ENCODE data around the gene PIK3C2B. TPM values are rescaled to one million over a fixed set of nuclear protein-coding genes. Genes with fewer than 3 reads are reported as not detected.
"Not testable (repeated sequence)": the region's sequence is repeated elsewhere in the genome, so short reads cannot be mapped to it uniquely, and the experiment has no call there.

PIK3C2B gene
- total RNA-seq, 4 donors from 2014 or later: 61.9 to 181 (median 88.8) TPM

GRCh38 chr1:204493984-204494280 lies 673 bp downstream of the PIK3C2B start:
- DNase-seq: peak; percentile 89
- peak overlapping the region; percentile 52 to 92 (median 57) for H3K4me3 ChIP-seq
- H3K27ac ChIP-seq: peak overlapping the region; percentile 95 to 100 (median 98)
- H3K36me3 ChIP-seq: no peaks in the 10 kb centered on the region
- TF ChIP-seq EP300 (IDR thresholded peaks at IDR 0.05; ENCODE audit: low read depth): peak; percentile 8
- peak; percentile 28 to 70 (median 61) for TF ChIP-seq POLR2AphosphoS5 (IDR thresholded peaks at IDR 0.05)
- TF ChIP-seq, protein P1, sequence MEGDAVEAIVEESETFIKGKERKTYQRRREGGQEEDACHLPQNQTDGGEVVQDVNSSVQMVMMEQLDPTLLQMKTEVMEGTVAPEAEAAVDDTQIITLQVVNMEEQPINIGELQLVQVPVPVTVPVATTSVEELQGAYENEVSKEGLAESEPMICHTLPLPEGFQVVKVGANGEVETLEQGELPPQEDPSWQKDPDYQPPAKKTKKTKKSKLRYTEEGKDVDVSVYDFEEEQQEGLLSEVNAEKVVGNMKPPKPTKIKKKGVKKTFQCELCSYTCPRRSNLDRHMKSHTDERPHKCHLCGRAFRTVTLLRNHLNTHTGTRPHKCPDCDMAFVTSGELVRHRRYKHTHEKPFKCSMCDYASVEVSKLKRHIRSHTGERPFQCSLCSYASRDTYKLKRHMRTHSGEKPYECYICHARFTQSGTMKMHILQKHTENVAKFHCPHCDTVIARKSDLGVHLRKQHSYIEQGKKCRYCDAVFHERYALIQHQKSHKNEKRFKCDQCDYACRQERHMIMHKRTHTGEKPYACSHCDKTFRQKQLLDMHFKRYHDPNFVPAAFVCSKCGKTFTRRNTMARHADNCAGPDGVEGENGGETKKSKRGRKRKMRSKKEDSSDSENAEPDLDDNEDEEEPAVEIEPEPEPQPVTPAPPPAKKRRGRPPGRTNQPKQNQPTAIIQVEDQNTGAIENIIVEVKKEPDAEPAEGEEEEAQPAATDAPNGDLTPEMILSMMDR (IDR thresholded peaks at IDR 0.05): no peak
- TF ChIP-seq POLR2A (IDR thresholded peaks at IDR 0.05): peak; percentile 69
- in situ Hi-C loops (cut with MboI; ENCODE audit: low pct_ligation_motif_present in 1 of 4, low pct_unique_long_range_greater_than_20kb in 1 of 4, low sequenced_read_pairs in 3 of 4) (no loop called here), intact Hi-C loops (cut with DNase I; ENCODE audit: low total_unique reads) (no loop called here)
- no peaks in the 10 kb centered on the region for H3K27me3 ChIP-seq
- H3K9me3 ChIP-seq: no peaks in the 10 kb centered on the region
- H3K4me1 ChIP-seq: peaks cover 11 to 38% (median 26%) of the 10 kb centered on the region in 4 donors
- WGBS, 2 donors (ENCODE audit: low coverage in 1 of 2): 1% methylated on average over 14 of the region's 14 CpGs; no CpG with 5 or more reads in 1 of the 2 donors

- 0 to 3% methylated on average over 6 to 15 of the region's 15 CpGs for WGBS, 2 donors (ENCODE audit: low coverage in 1 of 2)
- H3K27me3 ChIP-seq: no peaks in the 10 kb centered on the region
- in situ Hi-C loops (cut with MboI; ENCODE audit: low pct_ligation_motif_present in 1 of 4, low pct_unique_long_range_greater_than_20kb in 1 of 4, low sequenced_read_pairs in 3 of 4): no loop called here
- H3K4me1 ChIP-seq: peaks cover 11 to 38% (median 26%) of the 10 kb centered on the region in 4 donors
- peak overlapping the region; percentile 95 to 100 (median 98) for H3K27ac ChIP-seq
- no peaks in the 10 kb centered on the region for H3K9me3 ChIP-seq
- intact Hi-C loops (cut with DNase I; ENCODE audit: low total_unique reads): no loop called here
- TF ChIP-seq EP300 (IDR thresholded peaks at IDR 0.05; ENCODE audit: low read depth) (no peak), POLR2A (IDR thresholded peaks at IDR 0.05) (no peak), POLR2AphosphoS5 (IDR thresholded peaks at IDR 0.05) (peak in 1 of 3 donors; percentile 56)
- TF ChIP-seq, protein P1 (IDR thresholded peaks at IDR 0.05): no peak
- peak overlapping the region; percentile 52 to 92 (median 57) for H3K4me3 ChIP-seq
- DNase-seq: peak; percentile 90
- H3K36me3 ChIP-seq: no peaks in the 10 kb centered on the region
Observed at GRCh38 chr1:204493145-204493983, 1.2 kb downstream of the PIK3C2B start.

- TF ChIP-seq, protein P1 (IDR thresholded peaks at IDR 0.05): no peak
- no peak for TF ChIP-seq POLR2AphosphoS5 (IDR thresholded peaks at IDR 0.05)
- TF ChIP-seq POLR2A (IDR thresholded peaks at IDR 0.05): no peak
- TF ChIP-seq EP300 (IDR thresholded peaks at IDR 0.05; ENCODE audit: low read depth): no peak
- H3K9me3 ChIP-seq: no peaks in the 10 kb centered on the region
- no peak overlapping the region for H3K4me3 ChIP-seq
- H3K36me3 ChIP-seq: no peaks in the 10 kb centered on the region
- H3K4me1 ChIP-seq: peaks cover 11 to 42% (median 28%) of the 10 kb centered on the region in 4 donors
- intact Hi-C loops (cut with DNase I; ENCODE audit: low total_unique reads): no loop called here
- in situ Hi-C loops (cut with MboI; ENCODE audit: low pct_ligation_motif_present in 1 of 4, low pct_unique_long_range_greater_than_20kb in 1 of 4, low sequenced_read_pairs in 3 of 4): no loop called here
- H3K27ac ChIP-seq: peak overlapping the region; percentile 95 to 100 (median 98)
- no peaks in the 10 kb centered on the region for H3K27me3 ChIP-seq
- no peak for DNase-seq
Observed at GRCh38 chr1:204491655-204492054, 3.0 kb downstream of the PIK3C2B start.

GRCh38 chr1:204487256-204487615 lies 7.4 kb downstream of the PIK3C2B start:
- 79 to 81% methylated on average over 5 of the region's 5 CpGs for WGBS, 2 donors (ENCODE audit: low coverage in 1 of 2)
- Histone ChIP-seq H3K9me3 (no peaks in the 10 kb centered on the region), H3K27ac (no peak overlapping the region), H3K4me1 (peaks cover 14 to 32% (median 18%) of the 10 kb centered on the region in 4 donors), H3K27me3 (no peaks in the 10 kb centered on the region), H3K36me3 (no peaks in the 10 kb centered on the region), H3K4me3 (no peak overlapping the region)
- in situ Hi-C loops (cut with MboI; ENCODE audit: low pct_ligation_motif_present in 1 of 4, low pct_unique_long_range_greater_than_20kb in 1 of 4, low sequenced_read_pairs in 3 of 4) (no loop called here), intact Hi-C loops (cut with DNase I; ENCODE audit: low total_unique reads) (no loop called here)
- DNase-seq: no peak
- TF ChIP-seq POLR2AphosphoS5 (IDR thresholded peaks at IDR 0.05): no peak
- TF ChIP-seq POLR2A (IDR thresholded peaks at IDR 0.05): no peak
- no peak for TF ChIP-seq EP300 (IDR thresholded peaks at IDR 0.05; ENCODE audit: low read depth)
- TF ChIP-seq, protein P1 (IDR thresholded peaks at IDR 0.05): no peak

DNA sequence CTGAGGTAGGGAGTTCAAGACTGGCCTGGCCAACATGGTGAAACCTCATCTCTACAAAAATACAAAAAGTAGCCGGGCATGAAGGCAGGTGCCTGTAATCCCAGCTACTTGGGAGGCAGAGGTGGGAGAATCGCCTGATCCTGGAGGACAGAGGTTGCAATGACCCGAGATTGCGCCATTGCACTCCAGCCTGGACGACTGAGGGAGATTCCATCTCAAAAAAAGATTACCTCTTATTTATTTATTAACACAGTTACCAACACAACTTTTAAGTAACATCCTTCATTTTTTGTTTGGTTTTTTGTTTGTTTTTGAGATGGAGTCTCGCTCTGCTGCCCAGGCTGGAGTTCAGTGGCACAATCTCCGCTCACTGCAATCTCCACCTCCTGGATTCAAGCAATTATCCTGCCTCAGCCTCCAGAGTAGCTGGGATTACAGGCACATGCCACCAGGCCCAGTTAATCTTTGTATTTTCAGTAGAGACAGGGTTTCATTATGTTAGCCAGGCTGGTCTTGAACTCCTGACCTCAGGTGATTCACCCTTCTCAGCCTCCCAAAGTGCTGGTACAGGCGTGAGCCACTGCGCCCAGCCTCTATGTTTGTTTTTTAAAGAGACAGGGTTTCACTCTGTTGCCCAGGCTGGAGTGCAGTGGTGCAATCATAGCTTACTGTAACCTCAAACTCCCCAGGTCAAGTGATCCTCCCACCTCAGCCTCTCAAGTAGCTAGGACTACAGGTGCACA lies 7.9 kb downstream of the PIK3C2B start:
- peak overlapping the region in 1 of 4 donors; percentile 3 for H3K27ac ChIP-seq
- H3K4me3 ChIP-seq; H3K36me3 ChIP-seq; in situ Hi-C loops (cut with MboI; ENCODE audit: low pct_ligation_motif_present in 1 of 4, low pct_unique_long_range_greater_than_20kb in 1 of 4, low sequenced_read_pairs in 3 of 4); DNase-seq; H3K27me3 ChIP-seq; intact Hi-C loops (cut with DNase I; ENCODE audit: low total_unique reads); H3K9me3 ChIP-seq: not testable (repeated sequence)
- H3K4me1 ChIP-seq: peaks cover 14 to 32% (median 17%) of the 10 kb centered on the region in 4 donors
- WGBS, 2 donors (ENCODE audit: low coverage in 1 of 2): 83 to 86% methylated on average over 7 to 9 of the region's 9 CpGs

Measured in transverse colon (tissue), 4 donors.